Retina (tissue), 1 donor: ENCODE results near the gene LRP1B.

Experiments
- DNase-seq: peaks from one replicate; pipeline ENCODE4 v3.0.0-alpha.2; 2016

Gene LRP1B

DNA sequence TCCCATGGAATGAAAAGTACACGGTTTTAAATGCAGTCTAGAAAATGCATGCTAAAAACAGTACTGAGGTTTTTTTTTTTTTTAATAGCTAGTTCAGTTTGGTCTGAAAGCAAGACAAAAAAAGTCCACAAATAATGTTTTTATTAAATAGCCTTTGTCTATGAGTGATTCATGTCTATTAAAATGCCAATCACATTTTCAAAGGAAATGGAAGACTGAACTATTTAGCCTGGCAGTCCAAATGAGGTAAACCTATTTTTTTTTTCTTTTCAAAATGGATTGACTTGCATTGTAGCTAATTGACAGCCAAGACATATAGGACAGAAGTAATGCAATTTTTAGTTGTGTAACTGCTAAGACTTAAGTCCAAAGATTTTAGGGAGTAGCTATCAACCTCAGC is 90.3 kb downstream of the LRP1B start:
- DNase-seq = no peak

GRCh38 chr2:142038826-142039225 is 92.0 kb downstream of the LRP1B start:
- DNase-seq = no peak

- peak; percentile 37 for DNase-seq
These were observed 93.1 kb downstream of the LRP1B start for GRCh38 chr2:142037744-142038143.

DNA sequence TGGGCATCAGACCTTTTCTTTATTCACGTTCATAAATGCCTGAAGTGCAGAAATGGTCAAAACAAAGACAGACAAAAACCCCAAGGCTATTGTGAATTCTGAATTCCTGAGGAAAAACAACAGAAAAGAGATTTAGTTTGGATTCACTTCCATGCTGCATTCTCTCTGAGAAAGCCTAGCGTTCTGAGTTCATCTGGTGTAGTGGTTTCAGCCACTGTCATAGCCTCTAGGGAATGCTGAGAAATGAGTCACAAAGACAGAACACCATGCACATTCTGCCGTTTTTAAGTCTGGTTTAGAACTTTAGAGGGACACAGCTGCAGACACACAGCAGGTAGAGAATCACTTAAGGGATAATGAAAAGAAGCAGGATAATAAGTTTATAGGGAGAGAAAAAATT is 93.8 kb downstream of the LRP1B start:
- DNase-seq = peak; percentile 67

- DNase-seq = no peak
These were observed 97.4 kb downstream of the LRP1B start for GRCh38 chr2:142033393-142033792.

DNA sequence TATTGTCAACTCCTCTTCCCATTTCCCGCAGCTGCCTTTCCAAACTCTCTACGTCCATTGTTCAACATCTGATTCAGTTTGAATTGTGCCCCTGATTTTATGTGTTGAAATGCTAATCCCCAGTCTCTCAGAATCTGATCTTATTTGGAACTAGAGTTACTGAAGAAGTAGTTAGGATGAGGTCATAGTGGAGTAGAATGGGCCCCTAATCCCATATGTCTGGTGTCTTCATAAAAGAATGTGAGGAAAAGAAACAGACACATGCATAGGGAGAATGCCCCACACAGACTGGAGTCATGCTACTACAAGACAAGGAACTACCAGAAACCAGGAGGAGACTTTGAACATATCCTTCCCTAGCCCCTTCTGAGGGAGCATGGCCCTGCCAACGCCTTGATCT is 99.2 kb downstream of the LRP1B start:
- no peak for DNase-seq

DNA sequence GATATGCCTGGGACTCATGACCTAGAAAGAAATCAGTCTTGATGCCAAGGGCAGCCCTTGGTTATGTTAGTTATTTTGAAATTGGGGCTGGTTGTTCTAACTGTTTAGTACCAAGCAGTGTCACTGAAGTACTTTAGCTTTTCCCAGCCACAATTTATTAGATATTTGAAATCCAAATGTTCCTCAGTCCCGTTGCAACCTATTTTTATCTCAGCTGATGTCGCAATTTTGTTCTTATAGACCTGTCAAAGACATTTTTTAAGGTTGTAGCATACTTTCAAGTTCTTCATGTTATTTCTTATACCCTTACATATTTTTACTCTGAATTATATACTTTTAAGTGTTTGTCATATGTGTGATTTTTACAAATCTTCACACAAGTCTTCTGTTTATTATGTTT is 100.1 kb downstream of the LRP1B start:
- DNase-seq = no peak

DNA sequence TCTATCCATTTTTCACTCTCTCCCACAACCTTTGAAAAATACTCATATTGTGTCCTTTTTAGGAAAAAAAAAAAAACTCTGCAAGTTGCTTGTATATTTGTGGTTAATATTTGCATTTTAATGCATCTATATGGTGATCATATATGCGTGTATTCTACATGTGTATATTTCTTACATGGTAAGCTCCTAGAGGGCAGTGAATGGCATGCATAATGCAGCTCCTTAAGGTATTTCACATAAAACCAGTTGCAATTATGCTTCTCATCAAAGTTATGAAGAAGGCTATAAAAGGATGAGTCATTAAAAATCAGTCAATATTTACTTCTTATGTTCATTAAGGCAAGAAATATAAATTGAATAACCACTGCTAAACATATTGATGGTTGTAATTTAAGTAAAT is 100.8 kb downstream of the LRP1B start:
- DNase-seq = no peak

DNA sequence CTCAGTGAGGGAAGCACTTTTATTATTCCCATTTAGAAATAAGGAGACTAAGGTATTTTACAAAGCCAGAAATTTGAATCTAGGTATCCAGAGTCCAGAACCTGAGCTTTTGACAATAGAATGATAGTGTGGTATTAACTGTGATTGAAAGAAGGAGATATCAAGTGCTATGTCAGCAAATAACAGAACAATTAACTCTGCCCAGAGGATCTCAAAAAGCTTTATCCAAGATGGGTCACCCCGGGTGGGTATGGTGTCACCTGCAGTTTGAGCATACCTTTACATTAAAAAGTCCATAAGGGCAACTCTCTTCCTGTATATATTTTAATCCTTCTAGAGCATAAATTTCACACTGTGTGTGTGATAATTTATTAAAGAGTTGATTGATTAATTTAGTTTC is 105.4 kb downstream of the LRP1B start:
- DNase-seq = no peak

GRCh38 chr2:142020368-142020767 is 110.4 kb downstream of the LRP1B start:
- no peak for DNase-seq

GRCh38 chr2:142014536-142014935 is 116.3 kb downstream of the LRP1B start:
- no peak for DNase-seq

GRCh38 chr2:142012797-142013196 is 118.0 kb downstream of the LRP1B start:
- DNase-seq = no peak

GRCh38 chr2:142010477-142011270 is 120.1 kb downstream of the LRP1B start:
- no peak for DNase-seq

- DNase-seq = no peak
These were observed 122.6 kb downstream of the LRP1B start for GRCh38 chr2:142008135-142008744.

DNA sequence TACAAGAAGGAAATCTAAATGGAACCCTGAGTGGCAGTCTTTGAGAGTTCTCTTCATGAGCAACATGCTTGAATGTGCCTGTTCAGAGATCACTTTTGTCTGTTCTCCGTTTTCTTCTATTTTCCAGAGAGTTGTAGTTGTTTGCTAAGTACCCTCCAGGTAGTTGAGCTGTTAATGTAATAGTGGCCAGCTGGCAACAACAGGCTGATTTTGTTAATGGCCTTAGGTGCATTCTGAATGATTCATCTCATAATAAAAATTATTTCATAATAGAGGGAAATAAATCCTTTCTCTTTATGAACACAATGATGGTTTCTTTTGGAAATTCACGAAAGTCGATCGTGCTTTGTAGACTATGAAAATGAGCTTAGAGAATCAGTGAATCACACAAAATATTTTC is 136.8 kb downstream of the LRP1B start:
- no peak for DNase-seq

DNA sequence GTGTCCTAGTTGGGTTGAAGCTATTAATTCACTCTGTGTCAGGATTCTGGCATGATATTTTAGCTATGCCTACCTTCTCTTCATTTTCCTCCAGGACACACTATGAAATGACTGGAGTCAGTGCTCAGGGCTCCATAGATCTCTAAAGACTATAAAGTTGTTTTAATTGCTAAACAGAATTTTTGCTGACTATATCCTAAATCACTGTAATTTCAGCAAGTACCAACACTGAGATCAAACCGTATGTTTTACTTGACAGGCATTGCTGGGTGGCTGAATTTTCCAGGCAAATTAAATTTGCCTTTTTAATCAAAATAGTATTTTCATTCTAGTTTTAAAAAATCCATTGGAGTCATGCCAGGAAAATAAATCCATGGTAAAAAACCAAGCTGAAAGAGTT is 138.1 kb downstream of the LRP1B start:
- no peak for DNase-seq

GRCh38 chr2:141968433-141968832 is 162.4 kb downstream of the LRP1B start:
- DNase-seq = no peak

- DNase-seq = no peak
These were observed 162.8 kb downstream of the LRP1B start for GRCh38 chr2:141967980-141968379.

DNA sequence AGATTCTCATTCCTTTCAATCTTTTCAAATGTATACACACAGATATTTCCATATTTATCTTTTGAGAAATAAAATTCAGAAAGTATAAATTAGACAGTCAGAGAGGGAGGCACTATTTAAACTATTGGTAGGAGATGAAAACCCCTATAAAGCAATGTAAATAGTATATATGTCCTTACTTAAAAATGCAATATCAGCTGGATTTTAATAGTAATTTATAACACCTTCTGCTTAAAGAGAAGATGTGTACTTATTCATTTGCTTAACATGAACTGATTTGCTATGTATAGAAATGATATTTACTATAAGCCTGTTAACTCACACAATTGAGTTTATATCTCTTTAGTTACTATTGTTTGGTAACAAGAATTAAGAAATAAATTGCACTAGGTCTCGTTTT is 163.3 kb downstream of the LRP1B start:
- no peak for DNase-seq

DNA sequence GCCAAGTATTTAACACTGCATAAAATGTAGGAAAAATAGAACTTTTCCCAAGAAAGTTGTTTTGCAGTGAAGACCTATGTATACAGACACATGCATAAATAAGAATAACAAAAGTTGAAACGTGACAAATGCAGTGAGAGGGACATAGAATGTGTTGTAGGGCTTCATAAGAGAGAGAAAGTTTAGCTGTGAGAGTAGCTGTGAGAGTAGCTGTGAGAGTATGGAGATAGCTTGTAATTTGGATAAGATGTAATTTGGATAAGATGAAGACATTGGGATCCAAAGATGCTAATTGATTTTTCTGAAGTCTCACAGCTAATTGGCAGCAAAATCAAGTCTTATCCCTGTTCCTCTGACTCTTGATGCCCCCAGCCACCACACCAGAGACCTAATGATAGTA is 170.9 kb downstream of the LRP1B start:
- DNase-seq = no peak

- DNase-seq = no peak
These were observed 171.8 kb downstream of the LRP1B start for GRCh38 chr2:141959016-141959415.

GRCh38 chr2:141957827-141958450 is 172.9 kb downstream of the LRP1B start:
- DNase-seq = peak; percentile 16

- DNase-seq = no peak
These were observed 173.5 kb downstream of the LRP1B start for GRCh38 chr2:141957321-141957720.

- DNase-seq = no peak
These were observed 183.3 kb downstream of the LRP1B start for GRCh38 chr2:141947396-141948114.
